ENCODE results near the gene HINT1. TPM values are rescaled to one million over a fixed set of nuclear protein-coding genes. Genes with fewer than 3 reads are reported as not detected.
A peak's percentile ranks its signal among the peaks of the same experiment; 100 is the strongest.

Gene HINT1
- total RNA-seq, 3 donors from 2014 or later (not counting 1 experiment from before 2014, with no cell fraction given), result 125 to 130 (median 129) TPM

DNA sequence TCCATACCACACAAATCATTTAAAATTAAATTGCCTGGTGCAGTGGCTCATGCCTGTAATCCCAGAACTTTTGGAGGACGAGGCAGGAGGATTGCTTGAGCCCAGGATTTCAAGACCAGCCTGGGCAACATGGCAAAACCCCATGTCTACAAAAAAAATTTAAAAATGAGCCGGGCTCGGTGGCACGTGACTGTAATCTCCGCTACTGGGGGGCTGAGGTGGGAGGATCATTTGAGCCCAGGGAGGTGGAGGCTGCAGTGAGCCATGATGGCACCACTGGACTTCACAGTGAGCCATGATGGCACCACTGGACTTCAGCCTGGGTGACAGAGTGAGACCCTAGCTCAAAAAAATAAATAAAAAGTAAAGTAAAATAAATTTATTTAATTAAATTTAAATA lies 46.6 kb upstream of the HINT1 start:
- Histone ChIP-seq H3K27ac (ENCODE audit: low read length) (peak overlapping the region; percentile 30), H3K27me3 (ENCODE audit: control insufficient read depth, insufficient read depth, low read length) (no peaks in the 10 kb centered on the region), H3K4me3 (ENCODE audit: low read length) (no peak overlapping the region), H3K9me3 (ENCODE audit: control insufficient read depth, insufficient read depth, low read length) (no peaks in the 10 kb centered on the region), H3K4me1 (ENCODE audit: control insufficient read depth, insufficient read depth, low read length) (peaks cover 28% of the 10 kb centered on the region), H3K36me3 (ENCODE audit: control insufficient read depth, insufficient read depth, low read length) (no peaks in the 10 kb centered on the region)
- Mint-ChIP-seq H3K36me3 (no peaks in the 10 kb centered on the region), H3K4me1 (peaks cover 32 to 34% of the 10 kb centered on the region in 2 donors), H3K27ac (peak overlapping the region; percentile 89 to 92), H3K27me3 (ENCODE audit: low read depth in 2 of 2) (no peaks in the 10 kb centered on the region), H3K9me3 (no peaks in the 10 kb centered on the region), H3K4me3 (no peak overlapping the region)
- WGBS (ENCODE audit: insufficient coverage), result 86% methylated on average over 5 of the region's 5 CpGs
- intact Hi-C loops (cut with micrococcal nuclease), result no loop called here
- TF ChIP-seq, protein P1, sequence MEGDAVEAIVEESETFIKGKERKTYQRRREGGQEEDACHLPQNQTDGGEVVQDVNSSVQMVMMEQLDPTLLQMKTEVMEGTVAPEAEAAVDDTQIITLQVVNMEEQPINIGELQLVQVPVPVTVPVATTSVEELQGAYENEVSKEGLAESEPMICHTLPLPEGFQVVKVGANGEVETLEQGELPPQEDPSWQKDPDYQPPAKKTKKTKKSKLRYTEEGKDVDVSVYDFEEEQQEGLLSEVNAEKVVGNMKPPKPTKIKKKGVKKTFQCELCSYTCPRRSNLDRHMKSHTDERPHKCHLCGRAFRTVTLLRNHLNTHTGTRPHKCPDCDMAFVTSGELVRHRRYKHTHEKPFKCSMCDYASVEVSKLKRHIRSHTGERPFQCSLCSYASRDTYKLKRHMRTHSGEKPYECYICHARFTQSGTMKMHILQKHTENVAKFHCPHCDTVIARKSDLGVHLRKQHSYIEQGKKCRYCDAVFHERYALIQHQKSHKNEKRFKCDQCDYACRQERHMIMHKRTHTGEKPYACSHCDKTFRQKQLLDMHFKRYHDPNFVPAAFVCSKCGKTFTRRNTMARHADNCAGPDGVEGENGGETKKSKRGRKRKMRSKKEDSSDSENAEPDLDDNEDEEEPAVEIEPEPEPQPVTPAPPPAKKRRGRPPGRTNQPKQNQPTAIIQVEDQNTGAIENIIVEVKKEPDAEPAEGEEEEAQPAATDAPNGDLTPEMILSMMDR (IDR thresholded peaks at IDR 0.05), result no peak
- DNase-seq, result no peak
- no peak for ATAC-seq

DNA sequence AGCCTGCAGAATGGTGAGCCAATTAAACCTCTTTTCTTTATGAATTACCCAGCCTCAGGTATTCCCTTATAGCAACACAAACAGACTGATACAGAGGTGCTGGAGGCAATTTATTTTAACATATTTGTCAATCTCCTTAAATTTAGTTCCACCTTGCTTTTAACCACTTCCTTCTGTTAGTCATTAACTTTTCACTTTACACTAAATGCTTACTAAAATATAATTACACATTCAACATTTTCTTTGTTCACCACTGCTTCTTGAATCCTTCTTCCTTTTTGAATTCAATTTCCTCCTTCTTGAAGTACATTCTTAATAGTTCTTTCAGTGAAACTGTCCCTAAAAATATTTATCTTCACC lies 45.1 kb upstream of the HINT1 start:
- Histone ChIP-seq H3K27me3 (ENCODE audit: control insufficient read depth, insufficient read depth, low read length) (no peaks in the 10 kb centered on the region), H3K4me1 (ENCODE audit: control insufficient read depth, insufficient read depth, low read length) (peaks cover 28% of the 10 kb centered on the region), H3K36me3 (ENCODE audit: control insufficient read depth, insufficient read depth, low read length) (no peaks in the 10 kb centered on the region), H3K9me3 (ENCODE audit: control insufficient read depth, insufficient read depth, low read length) (no peaks in the 10 kb centered on the region), H3K4me3 (ENCODE audit: low read length) (peak overlapping the region; percentile 5), H3K27ac (ENCODE audit: low read length) (peak overlapping the region; percentile 88)
- ATAC-seq, result no peak
- intact Hi-C loops (cut with micrococcal nuclease), result no loop called here
- Mint-ChIP-seq H3K9me3 (no peaks in the 10 kb centered on the region), H3K36me3 (no peaks in the 10 kb centered on the region), H3K27ac (peak overlapping the region; percentile 89 to 92), H3K4me1 (peaks cover 34 to 36% of the 10 kb centered on the region in 2 donors), H3K27me3 (ENCODE audit: low read depth in 2 of 2) (no peaks in the 10 kb centered on the region), H3K4me3 (peak overlapping the region; percentile 77)
- TF ChIP-seq, protein P1 (IDR thresholded peaks at IDR 0.05), result no peak
- DNase-seq, result no peak

DNA sequence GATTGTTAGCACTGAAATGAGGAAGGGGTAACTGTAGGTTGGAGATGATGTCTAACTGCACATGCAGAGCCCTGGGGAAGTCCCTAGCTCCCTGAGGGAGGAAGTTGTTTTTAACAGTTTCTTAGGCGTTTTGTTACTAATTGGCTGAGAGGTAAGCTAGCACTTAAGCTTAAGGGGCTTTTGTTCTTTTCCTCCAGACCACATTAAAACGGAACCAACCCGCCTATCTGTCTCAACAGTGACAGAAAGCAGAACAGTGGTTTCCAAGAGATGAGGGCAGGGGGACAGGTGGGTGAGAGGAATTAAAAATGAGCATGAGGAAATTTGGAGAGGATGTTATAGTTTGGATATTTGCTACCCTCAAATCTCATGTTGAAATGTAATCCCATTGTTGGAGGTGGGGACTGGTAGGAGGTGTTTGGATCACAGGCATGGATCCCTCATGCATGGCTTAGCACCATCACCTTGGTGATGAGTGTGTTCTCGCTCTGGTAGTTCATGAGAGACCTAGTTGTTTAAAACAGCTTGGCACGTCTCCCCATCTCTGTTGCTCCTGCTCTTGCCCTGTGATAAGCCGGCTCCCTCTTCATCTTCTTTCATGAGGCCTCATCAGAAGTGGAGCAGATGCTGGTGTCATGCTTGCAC lies 44.6 kb upstream of the HINT1 start:
- peaks cover 31 to 36% of the 10 kb centered on the region in 2 donors for H3K4me1 Mint-ChIP-seq
- no peaks in the 10 kb centered on the region for H3K9me3 Mint-ChIP-seq
- 3% methylated on average over 4 of the region's 6 CpGs for WGBS (ENCODE audit: insufficient coverage)
- H3K4me3 Mint-ChIP-seq, result peak overlapping the region; percentile 77
- TF ChIP-seq, protein P1 (IDR thresholded peaks at IDR 0.05), result no peak
- peak overlapping the region; percentile 89 to 92 for H3K27ac Mint-ChIP-seq
- ATAC-seq (peak; percentile 88 to 98 (median 97)), DNase-seq (peak; percentile 43 to 90)
- H3K4me1 ChIP-seq (ENCODE audit: control insufficient read depth, insufficient read depth, low read length), result peaks cover 28% of the 10 kb centered on the region
- H3K27ac ChIP-seq (ENCODE audit: low read length), result peak overlapping the region; percentile 88
- H3K36me3 ChIP-seq (ENCODE audit: control insufficient read depth, insufficient read depth, low read length), result no peaks in the 10 kb centered on the region
- H3K4me3 ChIP-seq (ENCODE audit: low read length), result peak overlapping the region; percentile 5
- H3K36me3 Mint-ChIP-seq, result no peaks in the 10 kb centered on the region
- intact Hi-C loops (cut with micrococcal nuclease), result loop anchor here (1.0 to 5.0 kb wide), 4 partner anchors 39 to 173 kb away; partner anchors contain the start of gene LYRM7
- no peaks in the 10 kb centered on the region for H3K27me3 Mint-ChIP-seq (ENCODE audit: low read depth in 2 of 2)
- no peaks in the 10 kb centered on the region for H3K27me3 ChIP-seq (ENCODE audit: control insufficient read depth, insufficient read depth, low read length)
- no peaks in the 10 kb centered on the region for H3K9me3 ChIP-seq (ENCODE audit: control insufficient read depth, insufficient read depth, low read length)

DNA sequence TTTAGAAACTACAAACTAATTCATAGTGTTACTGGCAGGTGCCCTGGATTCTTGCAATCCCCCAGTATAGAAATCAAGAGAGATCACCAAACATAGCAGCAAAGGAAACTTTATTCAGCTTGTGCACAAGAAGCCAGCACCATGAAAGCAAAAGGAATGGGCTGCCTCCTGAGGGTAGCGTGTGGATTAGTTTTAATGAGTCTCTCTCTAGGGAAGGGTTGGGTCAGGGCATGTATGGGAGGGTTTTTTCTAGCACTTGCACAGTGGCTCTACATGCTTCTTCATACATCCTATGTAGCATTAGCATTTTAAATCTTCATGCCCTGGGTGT lies 44.1 kb upstream of the HINT1 start:
- Histone ChIP-seq H3K4me3 (ENCODE audit: low read length) (no peak overlapping the region), H3K36me3 (ENCODE audit: control insufficient read depth, insufficient read depth, low read length) (no peaks in the 10 kb centered on the region), H3K9me3 (ENCODE audit: control insufficient read depth, insufficient read depth, low read length) (no peaks in the 10 kb centered on the region), H3K4me1 (ENCODE audit: control insufficient read depth, insufficient read depth, low read length) (peaks cover 25% of the 10 kb centered on the region), H3K27me3 (ENCODE audit: control insufficient read depth, insufficient read depth, low read length) (no peaks in the 10 kb centered on the region), H3K27ac (ENCODE audit: low read length) (peak overlapping the region; percentile 88)
- Mint-ChIP-seq H3K27me3 (ENCODE audit: low read depth in 2 of 2) (no peaks in the 10 kb centered on the region), H3K27ac (peak overlapping the region; percentile 89 to 92), H3K9me3 (no peaks in the 10 kb centered on the region), H3K4me1 (peaks cover 26 to 32% of the 10 kb centered on the region in 2 donors), H3K36me3 (no peaks in the 10 kb centered on the region), H3K4me3 (peak overlapping the region; percentile 77)
- TF ChIP-seq, protein P1 (IDR thresholded peaks at IDR 0.05), result no peak
- 29% methylated on average over 1 of the region's 1 CpG for WGBS (ENCODE audit: insufficient coverage)
- DNase-seq (no peak), ATAC-seq (no peak)
- intact Hi-C loops (cut with micrococcal nuclease), result loop anchor here (1.0 to 5.0 kb wide), 4 partner anchors 39 to 173 kb away; partner anchors contain the start of gene LYRM7

All from natural killer cell (primary cell).